Neural progenitor cell (in vitro differentiated cells): ENCODE results near the gene CDK5RAP2. TPM values are rescaled to one million over a fixed set of nuclear protein-coding genes. Genes with fewer than 3 reads are reported as not detected.

Experiments used
- DNase-seq: peaks from one replicate; pipeline ENCODE4 v3.0.0-alpha.2; 2016; ENCODE audit warnings: low spot score
- H2AFZ ChIP-seq: fragments of 200-600 bp; sonication (generic); replicated peaks from 2 replicates; pipeline ENCODE4 v1.6.1; 2016; ENCODE audit warnings: antibody characterized with exemption
- H3F3A ChIP-seq: fragments of 200-600 bp; sonication (generic); 2 replicates; pipeline ENCODE4 v1.6.1; 2016; ENCODE audit warnings: antibody characterized with exemption, low read depth
- H3K27ac ChIP-seq: fragments of 200-600 bp; sonication (generic); 2 replicates; pipeline ENCODE4 v1.5.1; 2016; ENCODE audit warnings: mild to moderate bottlenecking
- H3K27me3 ChIP-seq: fragments of 200-600 bp; sonication (generic); 2 replicates; pipeline ENCODE4 v1.6.1; 2016; ENCODE audit warnings: mild to moderate bottlenecking, moderate library complexity
- H3K36me3 ChIP-seq: fragments of 200-600 bp; sonication (generic); 2 replicates; pipeline ENCODE4 v1.5.1; 2016
- H3K4me1 ChIP-seq: fragments of 200-600 bp; sonication (generic); 2 replicates; pipeline ENCODE4 v1.6.1; 2016; ENCODE audit warnings: mixed run types
- H3K4me2 ChIP-seq: fragments of 200-600 bp; sonication (generic); 2 replicates; pipeline ENCODE4 v1.6.1; 2016
- H3K4me3 ChIP-seq: fragments of 200-600 bp; sonication (generic); 2 replicates; pipeline ENCODE4 v1.5.1; 2016
- H3K79me2 ChIP-seq: fragments of 200-600 bp; sonication (generic); 2 replicates; pipeline ENCODE4 v1.6.1; 2016; ENCODE audit warnings: low read depth
- H3K9ac ChIP-seq: fragments of 200-600 bp; sonication (generic); 2 replicates; pipeline ENCODE4 v1.6.1; 2016
- H3K9me3 ChIP-seq: fragments of 200-600 bp; sonication (generic); 2 replicates; pipeline ENCODE4 v1.5.1; 2016; ENCODE audit warnings: low read depth
- H4K20me1 ChIP-seq: fragments of 200-600 bp; sonication (generic); 2 replicates; pipeline ENCODE4 v1.6.1; 2016; ENCODE audit warnings: low read depth
- H3K27ac Mint-ChIP-seq: 3 replicates; pipeline ENCODE4 v1.8.0; 2021; ENCODE audit warnings: mixed read lengths
- H3K27me3 Mint-ChIP-seq: 2 replicates; pipeline ENCODE4 v1.8.0; 2022; ENCODE audit warnings: low read depth, mild to moderate bottlenecking, inconsistent platforms, moderate library complexity, mixed read lengths; ENCODE audit not compliant: insufficient read depth
- H3K36me3 Mint-ChIP-seq: 3 replicates; pipeline ENCODE4 v1.8.0; 2021; ENCODE audit warnings: mixed read lengths
- H3K4me1 Mint-ChIP-seq: 3 replicates; pipeline ENCODE4 v1.8.0; 2021; ENCODE audit warnings: mixed read lengths
- H3K4me3 Mint-ChIP-seq: 3 replicates; pipeline ENCODE4 v1.8.0; 2021; ENCODE audit warnings: mild to moderate bottlenecking, moderate library complexity, mixed read lengths
- H3K9me3 Mint-ChIP-seq: 3 replicates; pipeline ENCODE4 v1.8.0; 2020; ENCODE audit warnings: mixed read lengths
- EZH2 ChIP-seq: fragments of 200-600 bp; sonication (generic); IDR thresholded peaks from 2 replicates; pipeline ENCODE4 v1.6.1; 2017; ENCODE audit warnings: antibody characterized with exemption, mild to moderate bottlenecking, moderate library complexity
- EZH2phosphoT487 ChIP-seq: fragments of 200-600 bp; sonication (generic); IDR thresholded peaks from 2 replicates; pipeline ENCODE4 v1.6.1; 2017; ENCODE audit warnings: antibody characterized with exemption
- total RNA-seq: library from RNA; depleted of rRNA; stranded (reverse); fragments of >200 nt; gene quantifications from 2 replicates; pipeline ENCODE4 v1.2.3, GENCODE V29; 2015; ENCODE audit warnings: low replicate concordance
- TF ChIP-seq, protein P1 (sequence below): fragments of 200-600 bp; sonication (generic); IDR thresholded peaks from 2 replicates; pipeline ENCODE4 v1.5.1; 2017; ENCODE audit warnings: antibody characterized with exemption, mild to moderate bottlenecking

The CDK5RAP2 gene
- total RNA-seq, 1 donor from 2014 or later, result 62.5 TPM

DNA sequence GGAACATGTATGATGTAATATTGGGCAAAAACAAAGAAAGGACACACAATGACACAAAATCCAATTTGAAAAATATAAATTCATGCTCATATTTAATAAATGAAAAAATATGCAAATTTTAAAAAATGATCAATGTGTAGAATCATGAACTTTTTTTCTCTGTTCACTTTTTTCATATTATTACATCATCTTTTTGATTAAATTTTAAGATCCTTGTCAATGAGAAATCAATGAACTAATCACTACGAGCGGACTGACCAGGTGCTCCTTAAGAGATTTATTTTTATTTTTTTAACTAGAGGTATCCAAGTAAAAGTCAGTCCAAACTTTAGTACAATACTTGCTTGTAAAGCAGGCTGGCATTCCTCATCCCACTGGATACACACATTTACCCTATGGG lies 174.1 kb downstream of the CDK5RAP2 start:
- no peak overlapping the region for H3K4me3 Mint-ChIP-seq
- no peak overlapping the region for H3K27ac Mint-ChIP-seq
- no peaks in the 10 kb centered on the region for H3K4me1 ChIP-seq
- H3K36me3 Mint-ChIP-seq, result peaks cover 56% of the 10 kb centered on the region
- no peak overlapping the region for H3K27ac ChIP-seq
- no peaks in the 10 kb centered on the region for H3K27me3 ChIP-seq
- H3K79me2 ChIP-seq, result no peaks in the 10 kb centered on the region
- DNase-seq, result no peak
- H3K9me3 ChIP-seq, result no peaks in the 10 kb centered on the region
- H3K4me3 ChIP-seq, result no peak overlapping the region
- peaks cover 4% of the 10 kb centered on the region for H3K4me1 Mint-ChIP-seq
- no peak overlapping the region for H3K9ac ChIP-seq
- TF ChIP-seq EZH2 (no peak), EZH2phosphoT487 (no peak)
- TF ChIP-seq, protein P1, sequence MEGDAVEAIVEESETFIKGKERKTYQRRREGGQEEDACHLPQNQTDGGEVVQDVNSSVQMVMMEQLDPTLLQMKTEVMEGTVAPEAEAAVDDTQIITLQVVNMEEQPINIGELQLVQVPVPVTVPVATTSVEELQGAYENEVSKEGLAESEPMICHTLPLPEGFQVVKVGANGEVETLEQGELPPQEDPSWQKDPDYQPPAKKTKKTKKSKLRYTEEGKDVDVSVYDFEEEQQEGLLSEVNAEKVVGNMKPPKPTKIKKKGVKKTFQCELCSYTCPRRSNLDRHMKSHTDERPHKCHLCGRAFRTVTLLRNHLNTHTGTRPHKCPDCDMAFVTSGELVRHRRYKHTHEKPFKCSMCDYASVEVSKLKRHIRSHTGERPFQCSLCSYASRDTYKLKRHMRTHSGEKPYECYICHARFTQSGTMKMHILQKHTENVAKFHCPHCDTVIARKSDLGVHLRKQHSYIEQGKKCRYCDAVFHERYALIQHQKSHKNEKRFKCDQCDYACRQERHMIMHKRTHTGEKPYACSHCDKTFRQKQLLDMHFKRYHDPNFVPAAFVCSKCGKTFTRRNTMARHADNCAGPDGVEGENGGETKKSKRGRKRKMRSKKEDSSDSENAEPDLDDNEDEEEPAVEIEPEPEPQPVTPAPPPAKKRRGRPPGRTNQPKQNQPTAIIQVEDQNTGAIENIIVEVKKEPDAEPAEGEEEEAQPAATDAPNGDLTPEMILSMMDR, result no peak
- no peaks in the 10 kb centered on the region for H3K9me3 Mint-ChIP-seq
- no peak overlapping the region for H2AFZ ChIP-seq
- no peaks in the 10 kb centered on the region for H3K36me3 ChIP-seq
- no peak overlapping the region for H3K4me2 ChIP-seq
- H3F3A ChIP-seq, result no peaks in the 10 kb centered on the region
- peaks cover 6% of the 10 kb centered on the region for H3K27me3 Mint-ChIP-seq
- H4K20me1 ChIP-seq, result peaks cover 3% of the 10 kb centered on the region

DNA sequence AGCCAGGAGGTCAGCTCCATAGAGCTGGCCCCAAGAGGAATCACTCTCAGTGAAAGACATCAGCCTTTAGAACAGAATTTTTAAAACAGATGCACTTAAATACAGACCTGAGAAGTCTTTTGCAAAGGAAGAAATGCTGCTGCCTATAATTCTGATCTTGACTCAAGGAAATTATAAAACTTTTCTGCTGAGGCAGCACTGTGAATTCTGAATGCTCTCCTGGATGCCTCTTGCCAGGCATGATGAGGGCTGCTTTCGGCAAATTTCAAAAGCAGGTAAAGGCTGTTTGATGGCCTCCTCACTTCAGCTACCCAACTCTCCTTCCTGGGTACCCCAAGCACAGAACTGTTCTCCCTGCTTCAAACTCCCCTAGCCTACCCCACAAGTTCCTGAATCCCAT lies 174.8 kb downstream of the CDK5RAP2 start:
- H3K27me3 Mint-ChIP-seq, result peaks cover 6% of the 10 kb centered on the region
- H3K4me1 Mint-ChIP-seq, result peaks cover 4% of the 10 kb centered on the region
- H3K79me2 ChIP-seq, result no peaks in the 10 kb centered on the region
- H3K9me3 ChIP-seq, result no peaks in the 10 kb centered on the region
- H2AFZ ChIP-seq, result no peak overlapping the region
- no peak overlapping the region for H3K4me3 Mint-ChIP-seq
- no peak overlapping the region for H3K27ac Mint-ChIP-seq
- no peak overlapping the region for H3K9ac ChIP-seq
- no peak for TF ChIP-seq EZH2phosphoT487
- TF ChIP-seq EZH2, result no peak
- TF ChIP-seq, protein P1, result no peak
- H3K36me3 ChIP-seq, result no peaks in the 10 kb centered on the region
- H3K4me2 ChIP-seq, result no peak overlapping the region
- H4K20me1 ChIP-seq, result peaks cover 3% of the 10 kb centered on the region
- H3K36me3 Mint-ChIP-seq, result peaks cover 53% of the 10 kb centered on the region
- H3K27ac ChIP-seq, result no peak overlapping the region
- no peaks in the 10 kb centered on the region for H3K9me3 Mint-ChIP-seq
- H3K27me3 ChIP-seq, result no peaks in the 10 kb centered on the region
- no peaks in the 10 kb centered on the region for H3K4me1 ChIP-seq
- H3F3A ChIP-seq, result no peaks in the 10 kb centered on the region
- DNase-seq, result no peak
- no peak overlapping the region for H3K4me3 ChIP-seq

DNA sequence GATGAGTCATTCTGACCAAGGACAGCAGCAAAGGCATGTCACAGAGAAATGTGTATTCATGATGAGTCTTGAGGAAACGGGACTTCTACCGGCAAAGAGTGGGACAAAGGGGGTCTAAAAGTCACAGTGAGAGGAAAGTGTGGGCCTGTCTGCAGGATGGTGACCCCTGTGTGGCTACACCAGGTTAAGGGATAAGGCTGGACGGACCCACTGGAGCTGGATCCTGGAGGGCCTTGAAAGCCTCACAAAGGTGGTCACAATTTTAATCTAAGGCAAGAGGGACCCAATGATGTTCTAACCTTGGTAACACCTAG lies 176.5 kb downstream of the CDK5RAP2 start:
- Histone ChIP-seq H3K9ac (no peak overlapping the region), H3K27ac (no peak overlapping the region), H3K4me2 (no peak overlapping the region)

More for the DNA sequence above, 176.5 kb downstream of the CDK5RAP2 start:
- TF ChIP-seq, protein P1, result no peak
- TF ChIP-seq EZH2phosphoT487, result no peak
- no peak for TF ChIP-seq EZH2
- H2AFZ ChIP-seq, result no peak overlapping the region
- peaks cover 4% of the 10 kb centered on the region for H3K36me3 ChIP-seq
- H3K9me3 Mint-ChIP-seq, result no peaks in the 10 kb centered on the region
- peaks cover 3% of the 10 kb centered on the region for H4K20me1 ChIP-seq
- peak overlapping the region; percentile 10 for H3K27ac Mint-ChIP-seq
- H3K27me3 Mint-ChIP-seq, result peaks cover 6% of the 10 kb centered on the region
- no peaks in the 10 kb centered on the region for H3K4me1 ChIP-seq
- H3K4me1 Mint-ChIP-seq, result peaks cover 4% of the 10 kb centered on the region
- no peaks in the 10 kb centered on the region for H3K27me3 ChIP-seq
- H3K36me3 Mint-ChIP-seq, result peaks cover 54% of the 10 kb centered on the region
- no peaks in the 10 kb centered on the region for H3K9me3 ChIP-seq
- no peak overlapping the region for H3K4me3 Mint-ChIP-seq
- no peaks in the 10 kb centered on the region for H3K79me2 ChIP-seq
- DNase-seq, result no peak
- no peak overlapping the region for H3K4me3 ChIP-seq
- H3F3A ChIP-seq, result no peaks in the 10 kb centered on the region
